WTC11 (cell line): Measurements from ENCODE around the gene NFS1. TPM values are rescaled to one million over a fixed set of nuclear protein-coding genes. Genes with fewer than 3 reads are reported as not detected.

Experiments
- ATAC-seq: fragments of 200-7000 bp; cut with Tn5 transposase; 2 replicates; pipeline ENCODE4 v1.10.0; 2021; ENCODE audit warnings: mild to moderate bottlenecking, moderate library complexity
- CTCF ChIA-PET: fragments of 300-600 bp; sonication (Branson Sonifier 250); formaldehyde crosslinking; loops from one replicate; lab custom pipeline; 2021; ENCODE audit warnings: antibody characterized with exemption; lab: Charles Lee
- POLR2A ChIA-PET: fragments of 350-600 bp; sonication (Branson Sonifier 250); formaldehyde crosslinking; loops from one replicate; lab custom pipeline; 2021; ENCODE audit warnings: antibody characterized with exemption; lab: Charles Lee
- DNase-seq: peaks from one replicate; pipeline ENCODE4 v3.0.0; 2021; ENCODE audit warnings: low spot score
- H3K27ac Mint-ChIP-seq: 2 replicates; pipeline ENCODE4 v1.8.0; 2021; ENCODE audit warnings: mixed read lengths
- H3K27me3 Mint-ChIP-seq: 2 replicates; pipeline ENCODE4 v1.8.0; 2021; ENCODE audit warnings: low read depth, mild to moderate bottlenecking, moderate library complexity, mixed read lengths
- H3K36me3 Mint-ChIP-seq: 2 replicates; pipeline ENCODE4 v1.8.0; 2021; ENCODE audit warnings: mixed read lengths
- H3K4me1 Mint-ChIP-seq: 2 replicates; pipeline ENCODE4 v1.8.0; 2022; ENCODE audit warnings: mixed read lengths
- H3K4me3 Mint-ChIP-seq: 2 replicates; pipeline ENCODE4 v1.8.0; 2021; ENCODE audit warnings: mild to moderate bottlenecking, moderate library complexity, mixed read lengths
- H3K9me3 Mint-ChIP-seq: 2 replicates; pipeline ENCODE4 v1.8.0; 2021; ENCODE audit warnings: mixed read lengths
- CREM ChIP-seq: sonication (generic); formaldehyde crosslinking; IDR thresholded peaks from 2 replicates; pipeline ENCODE4 v1.8.1; 2022; ENCODE audit warnings: mild to moderate bottlenecking, missing genetic modification reagents, moderate library complexity
- E2F4 ChIP-seq: sonication (generic); formaldehyde crosslinking; IDR thresholded peaks from 2 replicates; pipeline ENCODE4 v1.8.1; 2022; ENCODE audit warnings: low read depth, mild to moderate bottlenecking, moderate library complexity, missing genetic modification reagents, borderline replicate concordance
- ELF4 ChIP-seq: sonication (generic); formaldehyde crosslinking; IDR thresholded peaks from 2 replicates; pipeline ENCODE4 v1.8.1; 2022; ENCODE audit warnings: low read depth, mild to moderate bottlenecking, moderate library complexity, missing genetic modification reagents
- EMX1 ChIP-seq: fragments of 250-450 bp; sonication (Bioruptor Pico); IDR thresholded peaks from 2 replicates; pipeline ENCODE4 v1.8.0; 2021; ENCODE audit warnings: mild to moderate bottlenecking
- FOXK1 ChIP-seq: sonication (generic); formaldehyde crosslinking; IDR thresholded peaks from 2 replicates; pipeline ENCODE4 v1.8.0; 2022; ENCODE audit warnings: mild to moderate bottlenecking, moderate library complexity, missing genetic modification reagents
- GTF2I ChIP-seq: fragments of 250-450 bp; sonication (Bioruptor Pico); conservative IDR thresholded peaks from 2 replicates; pipeline ENCODE4 v1.4.0; 2021; ENCODE audit warnings: mild to moderate bottlenecking
- HMGA2 ChIP-seq: fragments of 250-450 bp; sonication (Bioruptor Pico); IDR thresholded peaks from 2 replicates; pipeline ENCODE4 v1.4.0; 2021; ENCODE audit warnings: mild to moderate bottlenecking, moderate library complexity
- MAX ChIP-seq: sonication (generic); formaldehyde crosslinking; IDR thresholded peaks from 2 replicates; pipeline ENCODE4 v1.8.0; 2022; ENCODE audit warnings: mild to moderate bottlenecking, missing genetic modification reagents
- MXD4 ChIP-seq: fragments of 250-450 bp; sonication (Bioruptor Pico); IDR thresholded peaks from 2 replicates; pipeline ENCODE4 v1.8.0; 2021; ENCODE audit warnings: mild to moderate bottlenecking, moderate library complexity, borderline replicate concordance
- NFE2L1 ChIP-seq: sonication (generic); formaldehyde crosslinking; IDR thresholded peaks from 2 replicates; pipeline ENCODE4 v1.8.1; 2023; ENCODE audit warnings: missing genetic modification reagents
- NFYB ChIP-seq: sonication (generic); formaldehyde crosslinking; conservative IDR thresholded peaks from 2 replicates; pipeline ENCODE4 v1.8.0; 2022; ENCODE audit warnings: low read depth, missing genetic modification reagents
- RORB ChIP-seq: fragments of 250-450 bp; sonication (Bioruptor Pico); IDR thresholded peaks from 2 replicates; pipeline ENCODE4 v1.9.0; 2021; ENCODE audit warnings: mild to moderate bottlenecking
- SMAD4 ChIP-seq: sonication (generic); formaldehyde crosslinking; IDR thresholded peaks from 2 replicates; pipeline ENCODE4 v1.8.0; 2022; ENCODE audit warnings: mild to moderate bottlenecking, missing genetic modification reagents
- SOX15 ChIP-seq: fragments of 250-450 bp; sonication (Bioruptor Pico); IDR thresholded peaks from 2 replicates; pipeline ENCODE4 v1.9.0; 2021; ENCODE audit warnings: mild to moderate bottlenecking
- SP1 ChIP-seq: sonication (generic); formaldehyde crosslinking; conservative IDR thresholded peaks from 2 replicates; pipeline ENCODE4 v1.8.1; 2022; ENCODE audit warnings: missing genetic modification reagents
- TP53 ChIP-seq: sonication (generic); formaldehyde crosslinking; IDR thresholded peaks from 2 replicates; pipeline ENCODE4 v1.8.1; 2023; ENCODE audit warnings: mild to moderate bottlenecking, missing genetic modification reagents
- USF2 ChIP-seq: sonication (generic); formaldehyde crosslinking; IDR thresholded peaks from 2 replicates; pipeline ENCODE4 v1.8.1; 2023; ENCODE audit warnings: mild to moderate bottlenecking, missing genetic modification reagents, moderate library complexity
- ZNF232 ChIP-seq: sonication (generic); formaldehyde crosslinking; IDR thresholded peaks from 2 replicates; pipeline ENCODE4 v1.8.0; 2022; ENCODE audit warnings: mild to moderate bottlenecking, missing genetic modification reagents
- ZNF396 ChIP-seq: fragments of 250-450 bp; sonication (Bioruptor Pico); IDR thresholded peaks from 2 replicates; pipeline ENCODE4 v1.8.0; 2021; ENCODE audit warnings: mild to moderate bottlenecking, moderate library complexity, borderline replicate concordance
- ZNF425 ChIP-seq: fragments of 250-450 bp; sonication (Bioruptor Pico); conservative IDR thresholded peaks from 2 replicates; pipeline ENCODE4 v1.9.0; 2021; ENCODE audit warnings: mild to moderate bottlenecking
- total RNA-seq: library from RNA; stranded (reverse); gene quantifications from 3 replicates; pipeline ENCODE4 v1.2.3, GENCODE V29; 2021
- TF ChIP-seq, protein P1 (sequence below): sonication (generic); formaldehyde crosslinking; IDR thresholded peaks from 2 replicates; pipeline ENCODE4 v1.8.1; 2022; ENCODE audit warnings: mild to moderate bottlenecking, missing genetic modification reagents, moderate library complexity, borderline replicate concordance
- TF ChIP-seq, protein P2 (sequence below): sonication (generic); formaldehyde crosslinking; IDR thresholded peaks from 2 replicates; pipeline ENCODE4 v1.8.0; 2022; ENCODE audit warnings: mild to moderate bottlenecking, missing genetic modification reagents
- TF ChIP-seq, protein P3 (sequence below): sonication (generic); formaldehyde crosslinking; IDR thresholded peaks from 2 replicates; pipeline ENCODE4 v1.8.1; 2022; ENCODE audit warnings: mild to moderate bottlenecking, moderate library complexity, missing genetic modification reagents

Gene NFS1
- total RNA-seq, 1 experiment from 2014 or later = 36.1 TPM

DNA sequence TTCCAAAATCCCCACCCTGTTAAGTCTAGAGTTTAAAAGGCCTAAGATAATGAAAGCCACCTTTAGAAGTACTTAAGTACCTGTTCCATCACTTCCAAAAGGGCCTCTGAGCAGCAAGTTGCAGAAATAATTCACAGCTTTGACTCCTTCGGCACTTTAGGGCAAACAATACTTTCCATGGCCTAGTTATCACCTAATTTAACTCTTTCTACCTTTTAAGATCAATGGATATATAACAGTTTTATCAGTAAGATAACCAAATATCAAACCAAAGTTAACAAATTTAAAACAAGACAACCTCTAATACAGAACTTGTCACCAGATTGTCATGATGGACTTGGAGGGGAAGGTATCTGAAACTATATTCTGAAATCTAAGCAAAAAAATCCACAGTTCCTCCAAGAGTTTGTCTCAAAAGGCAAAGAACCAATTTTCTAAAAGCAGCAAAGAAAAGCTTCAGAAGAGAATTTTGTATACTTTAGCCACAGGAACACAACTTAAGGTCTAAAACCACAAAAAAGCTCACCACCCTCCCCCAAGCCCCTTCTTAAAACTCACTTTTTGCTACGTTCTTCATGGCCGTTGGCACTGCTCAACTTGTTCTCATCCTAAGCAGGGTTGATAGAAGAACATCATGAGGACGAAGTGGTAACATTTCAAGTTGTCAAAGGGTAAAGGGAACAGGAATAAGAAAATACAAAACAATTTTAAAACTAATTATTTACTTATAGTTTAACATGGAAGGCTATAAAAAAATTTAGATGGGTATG, 39.4 kb upstream of the NFS1 start:
- H3K4me1 Mint-ChIP-seq = peaks cover 28% of the 10 kb centered on the region
- CTCF ChIA-PET = no interaction called here
- POLR2A ChIA-PET = interaction anchor here (0.6 kb wide), 1 partner anchor 1826 kb away, joined by 6 read pairs; no protein-coding TSS in a partner anchor

GRCh38 chr20:35737865-35738333, 38.7 kb upstream of the NFS1 start:
- DNase-seq (no peak), ATAC-seq (no peak)
- TF ChIP-seq RORB (CRISPR knock-in tag) (no peak), SOX15 (no peak), ZNF425 (no peak), USF2 (CRISPR knock-in tag) (no peak), GTF2I (CRISPR knock-in tag) (no peak), NFYB (CRISPR knock-in tag) (no peak), HMGA2 (CRISPR knock-in tag) (no peak), MAX (CRISPR knock-in tag) (no peak)
- TF ChIP-seq, protein P1, sequence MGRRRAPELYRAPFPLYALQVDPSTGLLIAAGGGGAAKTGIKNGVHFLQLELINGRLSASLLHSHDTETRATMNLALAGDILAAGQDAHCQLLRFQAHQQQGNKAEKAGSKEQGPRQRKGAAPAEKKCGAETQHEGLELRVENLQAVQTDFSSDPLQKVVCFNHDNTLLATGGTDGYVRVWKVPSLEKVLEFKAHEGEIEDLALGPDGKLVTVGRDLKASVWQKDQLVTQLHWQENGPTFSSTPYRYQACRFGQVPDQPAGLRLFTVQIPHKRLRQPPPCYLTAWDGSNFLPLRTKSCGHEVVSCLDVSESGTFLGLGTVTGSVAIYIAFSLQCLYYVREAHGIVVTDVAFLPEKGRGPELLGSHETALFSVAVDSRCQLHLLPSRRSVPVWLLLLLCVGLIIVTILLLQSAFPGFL (CRISPR knock-in tag) = no peak
- ChIA-PET POLR2A (interaction anchor here (0.6 to 0.9 kb wide), 2 partner anchors 20 to 640 kb away, joined by 3 to 6 read pairs; no protein-coding TSS in a partner anchor), CTCF (no interaction called here)
- peak overlapping the region; percentile 14; the same call in 1 of the 2 replicates for H3K27ac Mint-ChIP-seq
- H3K36me3 Mint-ChIP-seq = peaks cover 84% of the 10 kb centered on the region
- H3K4me1 Mint-ChIP-seq = peaks cover 22% of the 10 kb centered on the region
- 0 out of 2 replicates have a peak overlapping the region, but pooled peaks have one; percentile 7 for H3K4me3 Mint-ChIP-seq
- H3K27me3 Mint-ChIP-seq = no peaks in the 10 kb centered on the region
- H3K9me3 Mint-ChIP-seq = peaks cover 4% of the 10 kb centered on the region; the same call in 1 of the 2 replicates

More for the DNA sequence above, 39.4 kb upstream of the NFS1 start:
- Mint-ChIP-seq H3K27me3 (no peaks in the 10 kb centered on the region), H3K36me3 (peaks cover 77% of the 10 kb centered on the region), H3K9me3 (peaks cover 4% of the 10 kb centered on the region; the same call in 1 of the 2 replicates), H3K27ac (peak overlapping the region; percentile 14; the same call in 1 of the 2 replicates), H3K4me3 (peak overlapping the region; percentile 7; the same call in 1 of the 2 replicates)
- TF ChIP-seq TP53 (CRISPR knock-in tag) (no peak), MXD4 (CRISPR knock-in tag) (no peak), E2F4 (CRISPR knock-in tag) (no peak), ELF4 (CRISPR knock-in tag) (no peak), ZNF396 (no peak), SP1 (CRISPR knock-in tag) (no peak), FOXK1 (CRISPR knock-in tag) (no peak), NFE2L1 (CRISPR knock-in tag) (no peak), SMAD4 (CRISPR knock-in tag) (no peak), EMX1 (CRISPR knock-in tag) (no peak), CREM (CRISPR knock-in tag) (no peak), ZNF232 (CRISPR knock-in tag) (no peak)
- TF ChIP-seq, protein P2, sequence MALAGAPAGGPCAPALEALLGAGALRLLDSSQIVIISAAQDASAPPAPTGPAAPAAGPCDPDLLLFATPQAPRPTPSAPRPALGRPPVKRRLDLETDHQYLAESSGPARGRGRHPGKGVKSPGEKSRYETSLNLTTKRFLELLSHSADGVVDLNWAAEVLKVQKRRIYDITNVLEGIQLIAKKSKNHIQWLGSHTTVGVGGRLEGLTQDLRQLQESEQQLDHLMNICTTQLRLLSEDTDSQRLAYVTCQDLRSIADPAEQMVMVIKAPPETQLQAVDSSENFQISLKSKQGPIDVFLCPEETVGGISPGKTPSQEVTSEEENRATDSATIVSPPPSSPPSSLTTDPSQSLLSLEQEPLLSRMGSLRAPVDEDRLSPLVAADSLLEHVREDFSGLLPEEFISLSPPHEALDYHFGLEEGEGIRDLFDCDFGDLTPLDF (CRISPR knock-in tag) = no peak
- TF ChIP-seq, protein P3, sequence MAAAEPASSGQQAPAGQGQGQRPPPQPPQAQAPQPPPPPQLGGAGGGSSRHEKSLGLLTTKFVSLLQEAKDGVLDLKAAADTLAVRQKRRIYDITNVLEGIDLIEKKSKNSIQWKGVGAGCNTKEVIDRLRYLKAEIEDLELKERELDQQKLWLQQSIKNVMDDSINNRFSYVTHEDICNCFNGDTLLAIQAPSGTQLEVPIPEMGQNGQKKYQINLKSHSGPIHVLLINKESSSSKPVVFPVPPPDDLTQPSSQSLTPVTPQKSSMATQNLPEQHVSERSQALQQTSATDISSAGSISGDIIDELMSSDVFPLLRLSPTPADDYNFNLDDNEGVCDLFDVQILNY = no peak
- DNase-seq (no peak), ATAC-seq (no peak)
